Measurements from ENCODE around the gene TESK2. TPM values are rescaled to one million over a fixed set of nuclear protein-coding genes. Genes with fewer than 3 reads are reported as not detected.
"Not testable (repeated sequence)": the region's sequence is repeated elsewhere in the genome, so short reads cannot be mapped to it uniquely, and the experiment has no call there.

TESK2 gene
- total RNA-seq, 1 donor from 2014 or later = 1.9 TPM

GRCh38 chr1:45473302-45473701 is 17.7 kb downstream of the TESK2 start:
- no peak for DNase-seq

GRCh38 chr1:45470306-45470798 is 20.6 kb downstream of the TESK2 start:
- DNase-seq = no peak

GRCh38 chr1:45467353-45467752 is 23.6 kb downstream of the TESK2 start:
- DNase-seq = not testable (repeated sequence)

- DNase-seq = no peak
Measured at GRCh38 chr1:45465277-45465676, 25.7 kb downstream of the TESK2 start.

GRCh38 chr1:45458894-45459293 is 32.1 kb downstream of the TESK2 start:
- DNase-seq = no peak

GRCh38 chr1:45456531-45456930 is 34.4 kb downstream of the TESK2 start:
- no peak for DNase-seq

GRCh38 chr1:45455162-45455561 is 35.8 kb downstream of the TESK2 start:
- DNase-seq = no peak

- no peak for DNase-seq
Measured at GRCh38 chr1:45454464-45454863, 36.5 kb downstream of the TESK2 start.

- DNase-seq = no peak
Measured at GRCh38 chr1:45452503-45452902, 38.5 kb downstream of the TESK2 start.

- no peak for DNase-seq
Measured at GRCh38 chr1:45448357-45448756, 42.6 kb downstream of the TESK2 start.

GRCh38 chr1:45446950-45447672 is 43.9 kb downstream of the TESK2 start:
- no peak for DNase-seq

GRCh38 chr1:45446530-45446929 is 44.4 kb downstream of the TESK2 start:
- DNase-seq = no peak

GRCh38 chr1:45444609-45445131 is 46.3 kb downstream of the TESK2 start:
- no peak for DNase-seq

GRCh38 chr1:45443580-45444446 is 47.1 kb downstream of the TESK2 start:
- DNase-seq = no peak

- no peak for DNase-seq
Measured at GRCh38 chr1:45442272-45442671, 48.7 kb downstream of the TESK2 start.

GRCh38 chr1:45437323-45437722 is 53.6 kb downstream of the TESK2 start:
- DNase-seq = no peak

- no peak for DNase-seq
Measured at GRCh38 chr1:45430490-45430889, 60.5 kb downstream of the TESK2 start.

- DNase-seq = no peak
Measured at GRCh38 chr1:45429561-45430159, 61.3 kb downstream of the TESK2 start.

GRCh38 chr1:45423906-45424678 is 66.9 kb downstream of the TESK2 start:
- DNase-seq = no peak

- DNase-seq = no peak
Measured at GRCh38 chr1:45421935-45422334, 69.0 kb downstream of the TESK2 start.

- no peak for DNase-seq
Measured at GRCh38 chr1:45414746-45415145, 76.2 kb downstream of the TESK2 start.

- DNase-seq = no peak
Measured at GRCh38 chr1:45412899-45413298, 78.1 kb downstream of the TESK2 start.

All from occipital lobe (tissue), 2 donors.